ENCODE results near the gene DNAJC7.

DNAJC7 gene

GRCh38 chr17:42028791-42029127 is 11.5 kb upstream of the DNAJC7 start:
- H3K4me3 ChIP-seq (ENCODE audit: low read depth, low read length) = no peak overlapping the region
- TF ChIP-seq, protein P1, sequence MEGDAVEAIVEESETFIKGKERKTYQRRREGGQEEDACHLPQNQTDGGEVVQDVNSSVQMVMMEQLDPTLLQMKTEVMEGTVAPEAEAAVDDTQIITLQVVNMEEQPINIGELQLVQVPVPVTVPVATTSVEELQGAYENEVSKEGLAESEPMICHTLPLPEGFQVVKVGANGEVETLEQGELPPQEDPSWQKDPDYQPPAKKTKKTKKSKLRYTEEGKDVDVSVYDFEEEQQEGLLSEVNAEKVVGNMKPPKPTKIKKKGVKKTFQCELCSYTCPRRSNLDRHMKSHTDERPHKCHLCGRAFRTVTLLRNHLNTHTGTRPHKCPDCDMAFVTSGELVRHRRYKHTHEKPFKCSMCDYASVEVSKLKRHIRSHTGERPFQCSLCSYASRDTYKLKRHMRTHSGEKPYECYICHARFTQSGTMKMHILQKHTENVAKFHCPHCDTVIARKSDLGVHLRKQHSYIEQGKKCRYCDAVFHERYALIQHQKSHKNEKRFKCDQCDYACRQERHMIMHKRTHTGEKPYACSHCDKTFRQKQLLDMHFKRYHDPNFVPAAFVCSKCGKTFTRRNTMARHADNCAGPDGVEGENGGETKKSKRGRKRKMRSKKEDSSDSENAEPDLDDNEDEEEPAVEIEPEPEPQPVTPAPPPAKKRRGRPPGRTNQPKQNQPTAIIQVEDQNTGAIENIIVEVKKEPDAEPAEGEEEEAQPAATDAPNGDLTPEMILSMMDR (IDR thresholded peaks at IDR 0.05; ENCODE audit: borderline replicate concordance, insufficient read depth, low read depth, low read length) = no peak

GRCh38 chr17:42027961-42028790 is 10.9 kb upstream of the DNAJC7 start:
- TF ChIP-seq, protein P1 (IDR thresholded peaks at IDR 0.05; ENCODE audit: borderline replicate concordance, insufficient read depth, low read depth, low read length) = 0 out of 2 replicates have a peak, but pooled peaks have one; percentile 4
- H3K4me3 ChIP-seq (ENCODE audit: low read depth, low read length) = no peak overlapping the region

DNA sequence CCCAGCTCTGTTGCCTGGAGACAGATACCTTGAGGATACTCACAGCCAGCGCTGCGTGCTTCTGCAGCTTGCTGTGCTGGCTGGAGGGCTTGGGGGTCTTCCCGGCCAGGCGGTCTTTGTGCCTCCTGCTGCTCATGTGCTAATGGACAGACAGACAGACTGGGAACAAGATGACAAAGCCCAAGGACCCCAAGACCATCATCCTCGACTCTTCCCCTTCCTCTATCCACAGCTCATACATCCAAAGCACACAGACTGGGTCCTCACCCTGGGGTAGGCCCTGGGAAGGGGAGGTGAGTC is 10.3 kb upstream of the DNAJC7 start:
- no peak overlapping the region for H3K4me3 ChIP-seq (ENCODE audit: low read depth, low read length)
- TF ChIP-seq, protein P1 (IDR thresholded peaks at IDR 0.05; ENCODE audit: borderline replicate concordance, insufficient read depth, low read depth, low read length) = no peak

DNA sequence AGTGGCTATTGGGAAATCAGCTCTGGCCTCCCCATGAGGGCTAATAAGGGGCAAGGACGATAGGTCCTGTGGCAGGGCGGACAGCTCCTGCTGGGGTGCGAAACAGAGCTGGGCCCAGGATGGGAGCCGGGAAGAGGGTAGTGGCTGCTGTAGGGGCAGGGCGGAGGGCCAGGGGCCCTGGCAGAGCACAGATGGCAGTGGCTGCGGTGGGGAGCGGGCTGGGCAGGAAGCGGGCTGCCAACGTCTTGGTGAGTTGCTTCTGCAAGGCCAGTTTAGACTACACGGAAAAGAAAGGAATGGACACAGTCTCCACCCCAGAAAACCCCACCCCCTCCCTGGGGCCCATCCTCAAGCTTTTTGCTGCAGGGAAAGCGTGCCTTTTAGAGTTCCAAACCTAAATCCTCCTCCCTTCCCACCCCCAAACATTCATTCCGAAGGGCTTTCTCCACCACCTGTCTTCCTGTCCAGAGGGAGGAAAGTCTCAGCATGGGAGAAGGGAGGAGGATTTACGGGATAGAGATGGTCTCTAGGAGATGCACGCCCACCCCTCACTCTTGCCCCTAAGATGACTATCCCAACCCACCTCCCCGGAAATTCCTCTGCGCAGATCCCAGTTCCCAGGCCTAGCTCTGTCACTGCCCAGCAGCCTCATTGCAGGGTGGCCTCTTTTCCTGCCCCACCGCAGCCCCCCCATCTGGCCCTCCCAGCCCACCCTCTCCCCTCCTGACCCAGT is 9.8 kb upstream of the DNAJC7 start:
- TF ChIP-seq, protein P1 (IDR thresholded peaks at IDR 0.05; ENCODE audit: borderline replicate concordance, insufficient read depth, low read depth, low read length) = no peak
- no peak overlapping the region for H3K4me3 ChIP-seq (ENCODE audit: low read depth, low read length)

- no peak overlapping the region for H3K4me3 ChIP-seq (ENCODE audit: low read depth, low read length)
- TF ChIP-seq, protein P1 (IDR thresholded peaks at IDR 0.05; ENCODE audit: borderline replicate concordance, insufficient read depth, low read depth, low read length) = no peak
Observed at GRCh38 chr17:42025936-42026335, 8.7 kb upstream of the DNAJC7 start.

DNA sequence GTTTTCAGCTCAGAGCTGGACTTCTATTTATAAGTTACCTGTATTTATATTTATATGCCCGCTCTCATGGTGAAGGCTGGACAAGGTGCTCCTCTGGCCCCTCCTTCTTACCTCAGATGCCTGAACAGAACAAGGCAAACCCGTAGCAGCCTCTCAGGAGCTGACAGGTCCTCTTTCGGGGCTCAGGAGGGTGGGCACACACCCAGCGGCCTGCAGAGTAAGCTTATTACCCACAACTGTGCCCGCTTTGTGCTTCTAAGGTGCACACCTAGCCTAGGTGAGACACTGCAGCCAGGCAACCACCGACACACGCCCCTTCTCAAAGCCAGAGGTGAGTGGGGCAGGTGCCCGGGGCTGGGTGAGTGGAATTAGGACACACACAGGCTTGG is 7.9 kb upstream of the DNAJC7 start:
- no peak overlapping the region for H3K4me3 ChIP-seq (ENCODE audit: low read depth, low read length)
- TF ChIP-seq, protein P1 (IDR thresholded peaks at IDR 0.05; ENCODE audit: borderline replicate concordance, insufficient read depth, low read depth, low read length) = no peak
